Ishikawa (cell line): Measurements from ENCODE around the gene DOCK3.

ENCODE experiments used
- CEBPB ChIP-seq: IDR thresholded peaks from 2 replicates; pipeline ENCODE4 v1.6.1; 2012
- CREB1 ChIP-seq: IDR thresholded peaks from 2 replicates; pipeline ENCODE4 v1.6.1; 2012; ENCODE audit warnings: low read depth
- EGR1 ChIP-seq: IDR thresholded peaks from 2 replicates; pipeline ENCODE4 v1.6.1; 2012
- EP300 ChIP-seq: IDR thresholded peaks from 2 replicates; pipeline ENCODE4 v1.6.1; 2012; ENCODE audit warnings: borderline replicate concordance
- FOXM1 ChIP-seq: IDR thresholded peaks from 2 replicates; pipeline ENCODE4 v1.6.1; 2012; ENCODE audit warnings: low read depth, borderline replicate concordance
- MAX ChIP-seq: IDR thresholded peaks from 2 replicates; pipeline ENCODE4 v1.6.1; 2012
- NFIC ChIP-seq: IDR thresholded peaks from 2 replicates; pipeline ENCODE4 v1.6.1; 2012
- RAD21 ChIP-seq: IDR thresholded peaks from 2 replicates; pipeline ENCODE4 v1.6.1; 2012; ENCODE audit warnings: low read depth
- REST ChIP-seq: IDR thresholded peaks from 2 replicates; pipeline ENCODE4 v1.6.1; 2012; ENCODE audit warnings: low read depth, mild to moderate bottlenecking
- TAF1 ChIP-seq: IDR thresholded peaks from 2 replicates; pipeline ENCODE4 v1.6.1; 2012; ENCODE audit warnings: low read depth, mild to moderate bottlenecking
- TCF12 ChIP-seq: IDR thresholded peaks from 2 replicates; pipeline ENCODE4 v1.6.1; 2012; ENCODE audit warnings: low read depth
- TEAD4 ChIP-seq: IDR thresholded peaks from 2 replicates; pipeline ENCODE4 v1.6.1; 2012
- USF1 ChIP-seq: IDR thresholded peaks from 2 replicates; pipeline ENCODE4 v1.6.1; 2012
- YY1 ChIP-seq: IDR thresholded peaks from 2 replicates; pipeline ENCODE4 v1.6.1; 2012; ENCODE audit warnings: low read depth
- ZBTB7A ChIP-seq: IDR thresholded peaks from 2 replicates; pipeline ENCODE4 v1.6.1; 2012; ENCODE audit warnings: low read depth

The DOCK3 gene

GRCh38 chr3:50655009-50655830 is 19.5 kb upstream of the DOCK3 start:
- TF ChIP-seq YY1 (no peak), TEAD4 (no peak), EGR1 (no peak)

GRCh38 chr3:50656417-50657195 is 18.1 kb upstream of the DOCK3 start:
- TF ChIP-seq RAD21 (no peak), NFIC (no peak), TAF1 (no peak), EGR1 (no peak), FOXM1 (no peak), YY1 (no peak), CREB1 (no peak), ZBTB7A (no peak), USF1 (no peak), TCF12 (no peak), TEAD4 (no peak), REST (no peak), CEBPB (no peak), MAX (no peak), EP300 (no peak)

GRCh38 chr3:50657407-50657806 is 17.3 kb upstream of the DOCK3 start:
- TF ChIP-seq CREB1, result no peak
- TF ChIP-seq NFIC, result no peak
- TF ChIP-seq EP300, result no peak
- no peak for TF ChIP-seq TCF12
- TF ChIP-seq TAF1, result no peak
- no peak for TF ChIP-seq CEBPB
- TF ChIP-seq FOXM1, result no peak
- no peak for TF ChIP-seq TEAD4
- TF ChIP-seq ZBTB7A, result no peak
- no peak for TF ChIP-seq YY1
- TF ChIP-seq RAD21, result no peak
- TF ChIP-seq MAX, result no peak

GRCh38 chr3:50657816-50658215 is 16.9 kb upstream of the DOCK3 start:
- TF ChIP-seq USF1, result no peak
- TF ChIP-seq EP300, result no peak
- no peak for TF ChIP-seq RAD21
- TF ChIP-seq FOXM1, result no peak
- TF ChIP-seq NFIC, result no peak
- TF ChIP-seq CEBPB, result no peak
- no peak for TF ChIP-seq CREB1
- TF ChIP-seq REST, result no peak
- TF ChIP-seq TEAD4, result no peak
- no peak for TF ChIP-seq TCF12
- no peak for TF ChIP-seq TAF1
- no peak for TF ChIP-seq YY1
- TF ChIP-seq MAX, result no peak
- TF ChIP-seq ZBTB7A, result no peak
- TF ChIP-seq EGR1, result no peak

- TF ChIP-seq NFIC (no peak), EP300 (no peak), USF1 (no peak), TEAD4 (no peak), CEBPB (no peak), YY1 (no peak), TCF12 (no peak), MAX (no peak), RAD21 (no peak), CREB1 (no peak)
Measured at GRCh38 chr3:50658416-50658815, 16.3 kb upstream of the DOCK3 start.
